A549 (cell line): ENCODE data around the gene C2orf74. TPM values are rescaled to one million over a fixed set of nuclear protein-coding genes. Genes with fewer than 3 reads are reported as not detected.

Experiments used
- ATAC-seq, 2 experiments: fragments of 200-7000 bp in 1 of 2; fragments of >200 bp in 1 of 2; cut with Nextera tagmentation in 1 of 2; cut with Tn5 transposase in 1 of 2; 3 replicates each; pipeline versions ENCODE4 v1.8.0 to v1.9.1; 2018 to 2020; ENCODE audit warnings: mild to moderate bottlenecking in 1 of 2, moderate library complexity in 1 of 2
- CTCF ChIA-PET: fragments of 300-600 bp; sonication (Branson Sonifier 250); formaldehyde crosslinking; extraction: SDS; loops from one replicate; lab custom pipeline; 2021; ENCODE audit warnings: antibody characterized with exemption, inconsistent platforms; lab: Yijun Ruan, JAX
- POLR2A ChIA-PET: fragments of 350-600 bp; formaldehyde crosslinking; extraction: SDS; loops from one replicate; lab custom pipeline; 2021; ENCODE audit warnings: antibody characterized with exemption, inconsistent platforms; lab: Yijun Ruan, JAX
- DNase-seq, 2 experiments: peaks; one replicate each; pipeline versions ENCODE4 v3.0.0 to v3.0.0-alpha.2; 2011 to 2016; ENCODE audit warnings: low read depth in 1 of 2, low spot score in 1 of 2
- FAIRE-seq: peaks from 2 replicates; lab custom pipeline; 2011; peaks lifted over from hg19 to GRCh38; lab: Jason Lieb, UNC
- H3K27ac ChIP-seq, 2 experiments: fragments of >200 bp; sonication (Bioruptor Twin); formaldehyde crosslinking; 3 replicates each; pipeline ENCODE4 v1.5.1; 2016 to 2017
- H3K4me1 ChIP-seq: fragments of >200 bp; sonication (Bioruptor Twin); formaldehyde crosslinking; 3 replicates; pipeline ENCODE4 v1.6.1; 2016
- H3K4me2 ChIP-seq: fragments of >200 bp; sonication (Bioruptor Twin); formaldehyde crosslinking; 3 replicates; pipeline ENCODE4 v1.6.1; 2016
- H3K4me3 ChIP-seq: fragments of >200 bp; sonication (Bioruptor Twin); formaldehyde crosslinking; 3 replicates; pipeline ENCODE4 v1.5.1; 2016
- H3K9me3 ChIP-seq: fragments of >200 bp; sonication (Bioruptor Twin); formaldehyde crosslinking; 3 replicates; pipeline ENCODE4 v1.6.1; 2016
- BHLHE40 ChIP-seq: IDR thresholded peaks from 2 replicates; pipeline ENCODE4 v1.6.1; 2012; ENCODE audit warnings: low read depth, low read length, inconsistent platforms
- CBX2 ChIP-seq: fragments of 200-600 bp; sonication (generic); IDR thresholded peaks from 2 replicates; pipeline ENCODE4 v1.6.1; 2016; ENCODE audit warnings: low read depth, mild to moderate bottlenecking, borderline replicate concordance
- CBX8 ChIP-seq: fragments of 200-600 bp; sonication (generic); IDR thresholded peaks from 2 replicates; pipeline ENCODE4 v1.6.1; 2016
- CHD2 ChIP-seq: fragments of 150-350 bp; IDR thresholded peaks from 2 replicates; pipeline ENCODE4 v1.6.1; 2014; ENCODE audit warnings: low read length; ENCODE audit not compliant: partially characterized antibody
- CHD4 ChIP-seq: fragments of 200-600 bp; sonication (generic); IDR thresholded peaks from 2 replicates; pipeline ENCODE4 v1.6.1; 2016; ENCODE audit warnings: antibody characterized with exemption, mild to moderate bottlenecking, borderline replicate concordance
- EHF ChIP-seq: fragments of 250-450 bp; sonication (Bioruptor Pico); IDR thresholded peaks from 2 replicates; pipeline ENCODE4 v1.5.0; 2020; ENCODE audit warnings: mild to moderate bottlenecking
- GATA3 ChIP-seq: IDR thresholded peaks from 2 replicates; pipeline ENCODE4 v1.6.1; 2012; ENCODE audit warnings: borderline replicate concordance
- HDAC2 ChIP-seq: fragments of 200-600 bp; sonication (generic); IDR thresholded peaks from 2 replicates; pipeline ENCODE4 v1.6.1; 2016
- HEYL ChIP-seq: fragments of 250-450 bp; sonication (Bioruptor Pico); IDR thresholded peaks from 2 replicates; pipeline ENCODE4 v1.8.0; 2021; ENCODE audit warnings: mild to moderate bottlenecking, moderate library complexity
- HOXA7 ChIP-seq: fragments of 250-450 bp; sonication (Bioruptor Pico); IDR thresholded peaks from 2 replicates; pipeline ENCODE4 v1.5.0; 2020; ENCODE audit warnings: mild to moderate bottlenecking, moderate library complexity
- HOXB13 ChIP-seq: fragments of 250-450 bp; sonication (Bioruptor Pico); IDR thresholded peaks from 2 replicates; pipeline ENCODE4 v1.5.0; 2020; ENCODE audit warnings: low read depth, mild to moderate bottlenecking, moderate library complexity
- MAZ ChIP-seq: fragments of 150-350 bp; IDR thresholded peaks from 2 replicates; pipeline ENCODE4 v1.6.1; 2014; ENCODE audit warnings: antibody characterized with exemption, low read depth, low read length, borderline replicate concordance
- NFE2L2 ChIP-seq: fragments of 150-350 bp; conservative IDR thresholded peaks from 2 replicates; pipeline ENCODE4 v1.6.1; 2014; ENCODE audit warnings: low read length
- NR3C1 ChIP-seq: fragments of >200 bp; sonication (Bioruptor Twin); formaldehyde crosslinking; IDR thresholded peaks from 3 replicates; pipeline ENCODE4 v1.6.1; 2017
- PHF8 ChIP-seq: fragments of 200-600 bp; sonication (generic); IDR thresholded peaks from 2 replicates; pipeline ENCODE4 v1.6.1; 2016; ENCODE audit warnings: low read depth, mild to moderate bottlenecking, antibody characterized with exemption, moderate library complexity, borderline replicate concordance
- POLR2A ChIP-seq: IDR thresholded peaks from 2 replicates; pipeline ENCODE4 v1.6.1; 2012; ENCODE audit warnings: mild to moderate bottlenecking, low read length
- RNF2 ChIP-seq: fragments of 200-600 bp; sonication (generic); IDR thresholded peaks from 2 replicates; pipeline ENCODE4 v1.6.1; 2016; ENCODE audit warnings: low read depth, mild to moderate bottlenecking, antibody characterized with exemption, moderate library complexity, borderline replicate concordance
- SMC3 ChIP-seq: fragments of >200 bp; sonication (Bioruptor Twin); formaldehyde crosslinking; IDR thresholded peaks from 3 replicates; pipeline ENCODE4 v1.6.1; 2018; ENCODE audit warnings: inconsistent platforms
- TFCP2L1 ChIP-seq: fragments of 250-450 bp; sonication (Bioruptor Pico); IDR thresholded peaks from 2 replicates; pipeline ENCODE4 v1.5.0; 2021; ENCODE audit warnings: mild to moderate bottlenecking
- ZC3H11A ChIP-seq: fragments of 450-650 bp; IDR thresholded peaks from 2 replicates; pipeline ENCODE4 v1.6.1; 2014; ENCODE audit warnings: antibody characterized with exemption, mild to moderate bottlenecking
- ZFP36 ChIP-seq: fragments of 450-650 bp; IDR thresholded peaks from 2 replicates; pipeline ENCODE4 v1.6.1; 2014; ENCODE audit warnings: borderline replicate concordance; ENCODE audit not compliant: partially characterized antibody
- ZNF302 ChIP-seq: fragments of 250-450 bp; sonication (Bioruptor Pico); IDR thresholded peaks from 2 replicates; pipeline ENCODE4 v1.9.0; 2021; ENCODE audit warnings: inconsistent platforms, mild to moderate bottlenecking, moderate library complexity
- WGBS: methylation state at CpG from one replicate; pipeline ENCODE4 v1.1.6; 2017; ENCODE audit errors: missing lambda C conversion rate; 5-methylcytosine and 5-hydroxymethylcytosine counted together
- polyA plus RNA-seq, 4 experiments: library from polyadenylated mRNA; depleted of rRNA in 3 of 4; stranded (reverse); fragments of >200 nt; fragmentation: RNase III in 1 of 4; extraction: RNeasy Plus Mini Kit Qiagen cat#74134 plus additional on column Dnase treatment in 1 of 4; gene quantifications; 2 replicates in 3 of 4; 3 replicates in 1 of 4; pipeline ENCODE4 v1.2.3, GENCODE V29; 2011 to 2017
- TF ChIP-seq, protein P1 (sequence below): fragments of >200 bp; sonication (Bioruptor Twin); formaldehyde crosslinking; IDR thresholded peaks from 3 replicates; pipeline ENCODE4 v1.6.1; 2016
- TF ChIP-seq, protein P2 (sequence below): fragments of 200-600 bp; sonication (generic); IDR thresholded peaks from 2 replicates; pipeline ENCODE4 v1.6.1; 2016; ENCODE audit warnings: antibody characterized with exemption, mild to moderate bottlenecking, moderate library complexity
- TF ChIP-seq, protein P3 (sequence below): fragments of >200 bp; sonication (Bioruptor Twin); formaldehyde crosslinking; IDR thresholded peaks from 2 replicates; pipeline ENCODE4 v1.6.1; 2016
- TF ChIP-seq, protein P4 (sequence below): fragments of 250-450 bp; sonication (Bioruptor Pico); IDR thresholded peaks from 2 replicates; pipeline ENCODE4 v1.5.0; 2021; ENCODE audit warnings: mild to moderate bottlenecking, moderate library complexity, borderline replicate concordance
- TF ChIP-seq, protein P5 (sequence below): fragments of 250-450 bp; sonication (Bioruptor Pico); IDR thresholded peaks from 2 replicates; pipeline ENCODE4 v1.5.0; 2020; ENCODE audit warnings: low read depth, mild to moderate bottlenecking, moderate library complexity
- TF ChIP-seq, protein P6 (sequence below): fragments of >200 bp; sonication (Bioruptor Twin); formaldehyde crosslinking; IDR thresholded peaks from 3 replicates; pipeline ENCODE4 v1.5.1; 2016

Gene C2orf74
- polyA plus RNA-seq, 2 of the 4 experiments (the other 2 are of a cell fraction): 41.8 to 47.8 TPM

DNA sequence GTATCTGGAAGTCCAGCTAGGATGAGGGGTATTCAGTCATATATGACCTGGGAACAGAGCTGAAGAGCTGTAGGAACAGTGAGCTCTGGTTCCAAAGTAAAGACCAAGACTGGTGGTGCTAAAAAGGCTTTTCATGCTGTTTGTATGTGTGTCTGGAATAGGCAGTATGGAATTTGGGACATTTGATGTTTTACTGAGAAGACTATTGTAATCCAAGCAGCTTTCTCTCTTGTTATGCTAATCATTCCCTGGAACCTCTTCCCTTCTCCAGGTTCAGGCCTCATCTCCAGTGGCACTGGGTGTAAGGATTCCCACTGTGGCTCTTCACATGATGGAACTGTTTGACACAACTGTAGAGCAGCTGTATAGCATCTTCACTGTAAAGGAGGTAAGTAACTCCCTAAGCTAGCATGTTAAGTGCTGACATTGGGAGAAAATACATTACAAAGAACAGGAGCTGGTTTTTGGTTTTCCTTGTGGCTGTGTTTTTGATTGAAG is 23.3 kb downstream of the C2orf74 start:
- no peak for FAIRE-seq
- H3K4me2 ChIP-seq: no peak overlapping the region
- ATAC-seq: no peak
- TF ChIP-seq NR3C1 (no peak), CBX2 (no peak), TFCP2L1 (CRISPR knock-in tag) (no peak), BHLHE40 (no peak), RNF2 (no peak), HDAC2 (no peak), HEYL (CRISPR knock-in tag) (no peak), POLR2A (no peak), CHD4 (no peak), MAZ (no peak), PHF8 (no peak), CBX8 (no peak), HOXA7 (CRISPR knock-in tag) (no peak), ZNF302 (CRISPR knock-in tag) (no peak), HOXB13 (CRISPR knock-in tag) (no peak)
- TF ChIP-seq, protein P1, sequence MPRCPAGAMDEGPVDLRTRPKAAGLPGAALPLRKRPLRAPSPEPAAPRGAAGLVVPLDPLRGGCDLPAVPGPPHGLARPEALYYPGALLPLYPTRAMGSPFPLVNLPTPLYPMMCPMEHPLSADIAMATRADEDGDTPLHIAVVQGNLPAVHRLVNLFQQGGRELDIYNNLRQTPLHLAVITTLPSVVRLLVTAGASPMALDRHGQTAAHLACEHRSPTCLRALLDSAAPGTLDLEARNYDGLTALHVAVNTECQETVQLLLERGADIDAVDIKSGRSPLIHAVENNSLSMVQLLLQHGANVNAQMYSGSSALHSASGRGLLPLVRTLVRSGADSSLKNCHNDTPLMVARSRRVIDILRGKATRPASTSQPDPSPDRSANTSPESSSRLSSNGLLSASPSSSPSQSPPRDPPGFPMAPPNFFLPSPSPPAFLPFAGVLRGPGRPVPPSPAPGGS: no peak
- TF ChIP-seq, protein P2, sequence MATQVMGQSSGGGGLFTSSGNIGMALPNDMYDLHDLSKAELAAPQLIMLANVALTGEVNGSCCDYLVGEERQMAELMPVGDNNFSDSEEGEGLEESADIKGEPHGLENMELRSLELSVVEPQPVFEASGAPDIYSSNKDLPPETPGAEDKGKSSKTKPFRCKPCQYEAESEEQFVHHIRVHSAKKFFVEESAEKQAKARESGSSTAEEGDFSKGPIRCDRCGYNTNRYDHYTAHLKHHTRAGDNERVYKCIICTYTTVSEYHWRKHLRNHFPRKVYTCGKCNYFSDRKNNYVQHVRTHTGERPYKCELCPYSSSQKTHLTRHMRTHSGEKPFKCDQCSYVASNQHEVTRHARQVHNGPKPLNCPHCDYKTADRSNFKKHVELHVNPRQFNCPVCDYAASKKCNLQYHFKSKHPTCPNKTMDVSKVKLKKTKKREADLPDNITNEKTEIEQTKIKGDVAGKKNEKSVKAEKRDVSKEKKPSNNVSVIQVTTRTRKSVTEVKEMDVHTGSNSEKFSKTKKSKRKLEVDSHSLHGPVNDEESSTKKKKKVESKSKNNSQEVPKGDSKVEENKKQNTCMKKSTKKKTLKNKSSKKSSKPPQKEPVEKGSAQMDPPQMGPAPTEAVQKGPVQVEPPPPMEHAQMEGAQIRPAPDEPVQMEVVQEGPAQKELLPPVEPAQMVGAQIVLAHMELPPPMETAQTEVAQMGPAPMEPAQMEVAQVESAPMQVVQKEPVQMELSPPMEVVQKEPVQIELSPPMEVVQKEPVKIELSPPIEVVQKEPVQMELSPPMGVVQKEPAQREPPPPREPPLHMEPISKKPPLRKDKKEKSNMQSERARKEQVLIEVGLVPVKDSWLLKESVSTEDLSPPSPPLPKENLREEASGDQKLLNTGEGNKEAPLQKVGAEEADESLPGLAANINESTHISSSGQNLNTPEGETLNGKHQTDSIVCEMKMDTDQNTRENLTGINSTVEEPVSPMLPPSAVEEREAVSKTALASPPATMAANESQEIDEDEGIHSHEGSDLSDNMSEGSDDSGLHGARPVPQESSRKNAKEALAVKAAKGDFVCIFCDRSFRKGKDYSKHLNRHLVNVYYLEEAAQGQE: no peak
- TF ChIP-seq, protein P3, sequence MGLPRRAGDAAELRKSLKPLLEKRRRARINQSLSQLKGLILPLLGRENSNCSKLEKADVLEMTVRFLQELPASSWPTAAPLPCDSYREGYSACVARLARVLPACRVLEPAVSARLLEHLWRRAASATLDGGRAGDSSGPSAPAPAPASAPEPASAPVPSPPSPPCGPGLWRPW: no peak
- TF ChIP-seq, protein P4, sequence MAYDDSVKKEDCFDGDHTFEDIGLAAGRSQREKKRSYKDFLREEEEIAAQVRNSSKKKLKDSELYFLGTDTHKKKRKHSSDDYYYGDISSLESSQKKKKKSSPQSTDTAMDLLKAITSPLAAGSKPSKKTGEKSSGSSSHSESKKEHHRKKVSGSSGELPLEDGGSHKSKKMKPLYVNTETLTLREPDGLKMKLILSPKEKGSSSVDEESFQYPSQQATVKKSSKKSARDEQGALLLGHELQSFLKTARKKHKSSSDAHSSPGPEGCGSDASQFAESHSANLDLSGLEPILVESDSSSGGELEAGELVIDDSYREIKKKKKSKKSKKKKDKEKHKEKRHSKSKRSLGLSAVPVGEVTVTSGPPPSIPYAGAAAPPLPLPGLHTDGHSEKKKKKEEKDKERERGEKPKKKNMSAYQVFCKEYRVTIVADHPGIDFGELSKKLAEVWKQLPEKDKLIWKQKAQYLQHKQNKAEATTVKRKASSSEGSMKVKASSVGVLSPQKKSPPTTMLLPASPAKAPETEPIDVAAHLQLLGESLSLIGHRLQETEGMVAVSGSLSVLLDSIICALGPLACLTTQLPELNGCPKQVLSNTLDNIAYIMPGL (CRISPR knock-in tag): no peak
- TF ChIP-seq, all 56 proteins: peak for 0
- Histone ChIP-seq H3K27ac (no peak overlapping the region), H3K4me1 (peaks cover 5% of the 10 kb centered on the region; the same call in 2 of the 3 replicates), H3K9me3 (no peaks in the 10 kb centered on the region), H3K4me3 (no peak overlapping the region)
- no peak for DNase-seq
- CTCF ChIA-PET: interaction anchor here (0.6 kb wide), 1 partner anchor 58 kb away, joined by 3 read pairs; no protein-coding TSS in a partner anchor
- POLR2A ChIA-PET: interaction anchor here (1.2 kb wide), 1 partner anchor 8 kb away, joined by 6 read pairs; no protein-coding TSS in a partner anchor

DNA sequence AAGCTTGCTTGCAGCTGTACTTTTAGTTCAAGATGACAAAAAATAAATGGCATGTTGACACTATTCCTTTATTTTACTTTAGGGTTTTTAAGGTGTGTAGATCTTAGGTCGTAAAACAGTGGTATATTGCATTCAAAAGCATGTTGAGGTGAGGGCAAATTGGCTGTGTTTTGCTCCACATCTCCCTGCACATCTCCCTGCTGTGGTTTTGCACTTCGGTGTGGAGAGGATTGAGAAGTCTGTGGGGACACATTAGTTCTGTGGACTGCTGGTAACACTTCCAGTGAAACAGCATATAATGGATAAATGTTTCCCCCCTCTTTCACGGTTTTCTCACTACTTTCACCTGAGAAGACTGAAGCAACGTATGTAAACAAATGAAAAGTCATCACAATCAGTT is 25.1 kb downstream of the C2orf74 start:
- Histone ChIP-seq H3K9me3 (no peaks in the 10 kb centered on the region), H3K4me2 (no peak overlapping the region), H3K4me1 (no peaks in the 10 kb centered on the region), H3K27ac (no peak overlapping the region), H3K4me3 (no peak overlapping the region)
- TF ChIP-seq, protein P5, sequence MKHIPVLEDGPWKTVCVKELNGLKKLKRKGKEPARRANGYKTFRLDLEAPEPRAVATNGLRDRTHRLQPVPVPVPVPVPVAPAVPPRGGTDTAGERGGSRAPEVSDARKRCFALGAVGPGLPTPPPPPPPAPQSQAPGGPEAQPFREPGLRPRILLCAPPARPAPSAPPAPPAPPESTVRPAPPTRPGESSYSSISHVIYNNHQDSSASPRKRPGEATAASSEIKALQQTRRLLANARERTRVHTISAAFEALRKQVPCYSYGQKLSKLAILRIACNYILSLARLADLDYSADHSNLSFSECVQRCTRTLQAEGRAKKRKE (CRISPR knock-in tag): no peak
- TF ChIP-seq ZFP36: no peak
- no peak for TF ChIP-seq CHD2
- no peak for TF ChIP-seq GATA3
- TF ChIP-seq, protein P6, sequence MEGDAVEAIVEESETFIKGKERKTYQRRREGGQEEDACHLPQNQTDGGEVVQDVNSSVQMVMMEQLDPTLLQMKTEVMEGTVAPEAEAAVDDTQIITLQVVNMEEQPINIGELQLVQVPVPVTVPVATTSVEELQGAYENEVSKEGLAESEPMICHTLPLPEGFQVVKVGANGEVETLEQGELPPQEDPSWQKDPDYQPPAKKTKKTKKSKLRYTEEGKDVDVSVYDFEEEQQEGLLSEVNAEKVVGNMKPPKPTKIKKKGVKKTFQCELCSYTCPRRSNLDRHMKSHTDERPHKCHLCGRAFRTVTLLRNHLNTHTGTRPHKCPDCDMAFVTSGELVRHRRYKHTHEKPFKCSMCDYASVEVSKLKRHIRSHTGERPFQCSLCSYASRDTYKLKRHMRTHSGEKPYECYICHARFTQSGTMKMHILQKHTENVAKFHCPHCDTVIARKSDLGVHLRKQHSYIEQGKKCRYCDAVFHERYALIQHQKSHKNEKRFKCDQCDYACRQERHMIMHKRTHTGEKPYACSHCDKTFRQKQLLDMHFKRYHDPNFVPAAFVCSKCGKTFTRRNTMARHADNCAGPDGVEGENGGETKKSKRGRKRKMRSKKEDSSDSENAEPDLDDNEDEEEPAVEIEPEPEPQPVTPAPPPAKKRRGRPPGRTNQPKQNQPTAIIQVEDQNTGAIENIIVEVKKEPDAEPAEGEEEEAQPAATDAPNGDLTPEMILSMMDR: no peak
- TF ChIP-seq NFE2L2: no peak
- TF ChIP-seq EHF: no peak
- no peak for TF ChIP-seq ZC3H11A
- TF ChIP-seq SMC3: no peak
- DNase-seq (no peak), ATAC-seq (no peak), FAIRE-seq (no peak)
- 78% methylated on average over 4 of the region's 4 CpGs for WGBS
- CTCF ChIA-PET: no interaction called here
- POLR2A ChIA-PET: no interaction called here
